HG03439 (cell line): ENCODE results near the gene CLDN22.
"Not testable (repeated sequence)": the region's sequence is repeated elsewhere in the genome, so short reads cannot be mapped to it uniquely, and the experiment has no call there.

Experiments used
- ATAC-seq: cut with Tn5 transposase; IDR thresholded peaks from one replicate; pipeline ENCODE4 v1.9.1; 2021; ENCODE audit warnings: mild to moderate bottlenecking, moderate library complexity; ENCODE audit not compliant: unreplicated experiment

Gene CLDN22

GRCh38 chr4:183347566-183347965 is 27.5 kb upstream of the CLDN22 start:
- no peak for ATAC-seq

- ATAC-seq, result no peak
Measured at GRCh38 chr4:183347146-183347545, 27.1 kb upstream of the CLDN22 start.

GRCh38 chr4:183345261-183345660 is 25.2 kb upstream of the CLDN22 start:
- ATAC-seq, result no peak

DNA sequence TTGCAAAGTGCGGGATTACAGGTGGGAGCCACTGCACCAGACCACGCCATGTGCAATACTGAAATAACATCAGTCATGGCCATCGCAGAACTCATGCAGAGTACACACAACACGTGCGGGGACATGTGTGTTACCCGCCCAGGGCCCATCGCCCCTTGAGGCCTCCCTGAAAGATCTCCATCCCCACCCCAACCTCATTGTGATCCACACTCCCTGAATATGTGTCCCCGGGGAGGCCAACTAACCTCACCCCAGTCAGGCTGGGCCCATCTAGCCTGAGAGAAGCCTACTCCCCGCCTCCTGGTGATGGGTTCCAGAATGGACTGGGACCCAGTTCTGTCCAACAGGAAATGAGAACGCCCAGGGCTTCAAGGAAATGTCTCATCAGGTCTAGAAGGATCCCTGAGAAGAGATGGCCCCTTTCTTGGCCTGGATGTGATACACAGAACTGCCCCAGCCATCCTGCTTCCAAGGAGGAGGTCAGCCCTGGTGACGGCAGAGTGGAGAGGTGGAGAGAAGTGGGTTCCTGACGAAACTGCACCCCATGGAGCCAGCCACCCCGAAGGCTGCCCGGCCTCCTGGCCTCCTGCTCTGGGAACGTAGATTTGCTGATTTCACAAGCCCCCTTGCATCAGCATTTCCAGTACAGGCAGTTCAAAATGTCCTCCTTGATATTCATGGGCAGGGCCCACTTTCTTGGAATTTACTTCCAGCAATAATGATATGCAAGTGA is 24.6 kb upstream of the CLDN22 start:
- no peak for ATAC-seq

- ATAC-seq, result no peak
Measured at GRCh38 chr4:183343730-183344129, 23.7 kb upstream of the CLDN22 start.

DNA sequence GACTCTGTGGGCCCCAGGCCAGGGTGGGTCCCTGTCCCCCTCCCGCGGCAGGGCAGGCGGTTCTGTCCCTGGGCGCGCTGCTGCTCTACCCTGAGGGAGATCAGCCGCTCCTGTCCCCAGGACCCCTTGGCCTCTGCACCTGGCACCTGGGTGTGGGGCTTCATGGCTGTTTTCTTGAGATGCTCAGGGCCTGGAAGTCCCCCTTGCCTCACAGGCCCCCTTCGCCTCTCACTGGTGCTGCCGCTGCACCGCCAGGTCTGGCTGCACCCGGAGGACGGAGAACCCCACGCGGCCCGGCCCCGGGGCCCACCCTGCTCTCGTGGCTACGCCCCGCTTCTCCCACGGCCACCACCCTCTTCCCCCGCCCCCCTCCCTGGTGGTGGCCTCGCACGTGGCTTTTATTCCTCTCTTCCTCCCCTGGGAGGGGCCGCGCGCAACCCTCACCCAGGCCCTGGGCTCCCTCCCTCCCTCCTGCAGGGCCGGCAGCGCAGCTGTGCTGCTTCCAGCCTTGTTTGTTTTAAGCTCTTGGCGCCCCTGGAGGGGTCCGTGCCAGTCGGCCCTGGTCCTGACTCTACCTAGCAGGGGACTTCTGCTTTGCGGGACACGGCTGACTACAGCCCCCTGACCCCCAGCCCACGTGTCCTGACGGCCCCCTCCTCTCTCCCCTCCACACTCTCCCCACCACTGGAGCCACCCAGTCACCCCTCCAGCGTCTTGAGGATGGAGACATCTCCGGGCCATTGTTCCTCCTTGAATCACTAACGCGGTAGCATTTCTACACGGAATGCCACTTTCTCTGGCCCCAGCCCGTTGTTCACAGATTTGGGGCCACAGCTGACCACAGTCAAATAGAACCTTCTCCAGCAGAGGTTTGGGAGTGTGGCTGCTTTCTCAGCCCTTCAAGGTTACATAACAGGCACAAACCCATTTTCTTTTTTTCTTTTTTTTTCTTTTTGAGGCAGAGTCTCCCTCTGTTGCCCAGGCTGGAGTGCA is 22.8 kb upstream of the CLDN22 start:
- ATAC-seq, result no peak

DNA sequence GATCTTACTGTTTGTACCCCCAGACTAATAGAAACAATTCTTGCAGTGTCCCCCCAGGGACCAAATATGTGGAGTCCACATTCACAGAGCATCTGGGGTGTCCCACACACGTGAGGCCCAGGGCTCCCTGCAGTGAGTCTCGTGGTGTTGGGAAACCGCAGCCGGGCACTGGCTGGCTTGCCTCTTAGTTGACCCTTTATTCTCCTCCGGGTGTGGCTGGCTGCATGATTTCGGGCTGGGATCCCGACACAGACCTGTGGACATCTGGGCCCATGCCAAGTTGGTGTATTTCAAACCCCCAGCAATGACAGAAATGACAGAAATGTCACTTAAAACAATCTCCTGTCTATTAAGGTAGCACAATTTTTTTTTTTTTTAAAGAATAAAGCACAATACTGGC is 17.8 kb upstream of the CLDN22 start:
- ATAC-seq, result no peak

DNA sequence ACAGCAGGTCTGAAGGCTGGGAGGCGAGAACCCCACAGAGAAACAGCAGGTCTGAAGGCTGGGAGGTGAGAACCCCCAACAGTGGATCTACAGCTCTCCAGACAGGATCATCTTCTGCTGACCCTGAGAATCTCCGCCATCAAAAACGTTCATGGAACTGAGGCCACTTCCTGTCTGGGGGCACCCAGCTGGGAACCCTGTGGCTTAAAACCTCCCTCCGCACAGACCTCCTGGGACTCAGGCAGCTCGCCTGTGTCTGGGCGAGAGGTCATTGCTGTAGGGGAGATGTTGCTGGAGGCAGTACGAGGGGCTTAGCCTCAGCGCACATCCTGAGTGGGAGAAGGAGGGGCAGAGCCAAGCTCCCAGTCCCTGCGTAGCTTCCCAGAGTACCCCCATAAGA is 17.3 kb upstream of the CLDN22 start:
- ATAC-seq, result no peak

DNA sequence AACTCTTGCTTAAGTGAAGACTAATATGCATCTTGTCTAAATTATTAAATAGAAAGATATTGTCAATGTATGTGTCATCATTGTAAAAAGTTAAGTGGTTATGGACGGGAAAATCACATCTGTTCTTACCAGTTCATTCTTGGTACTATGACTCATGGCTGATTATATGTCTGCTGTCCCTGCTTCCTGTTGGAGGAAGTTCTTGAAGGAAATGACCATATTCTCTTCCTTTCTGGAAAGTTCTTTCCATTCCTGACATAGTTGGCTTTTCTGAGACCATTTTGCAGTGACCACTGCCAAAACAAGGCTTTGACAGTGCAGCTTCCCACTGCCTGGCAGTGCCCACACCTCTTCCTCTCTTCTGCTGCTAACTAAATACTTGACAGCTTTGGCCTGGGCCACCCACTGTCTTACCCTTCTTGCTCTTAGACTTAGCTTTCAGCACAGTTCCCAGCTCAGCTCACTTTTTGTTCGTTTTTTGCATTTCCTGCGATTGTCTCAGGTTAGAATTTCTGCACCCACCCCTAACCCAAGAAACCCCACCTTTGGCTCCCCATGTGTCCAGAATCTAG is 15.4 kb upstream of the CLDN22 start:
- no peak for ATAC-seq

DNA sequence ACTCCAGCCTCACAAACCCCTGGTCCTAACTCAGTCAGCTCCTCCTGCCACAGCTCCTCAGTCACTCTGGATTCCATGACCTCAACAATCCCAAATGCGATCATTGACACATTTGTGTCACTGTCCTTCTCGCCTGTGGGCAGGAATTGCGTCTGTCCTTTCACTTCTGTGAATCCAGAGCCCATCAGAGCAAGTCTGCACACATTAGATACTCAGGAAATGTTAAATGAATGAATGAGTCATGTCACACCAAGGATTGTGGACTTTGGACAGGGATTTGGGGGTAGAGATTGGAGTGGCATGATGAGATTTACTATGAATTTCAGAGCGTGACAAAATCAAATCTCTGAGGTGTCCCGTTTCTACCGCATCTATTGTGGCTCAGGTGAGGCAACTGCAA is 13.9 kb upstream of the CLDN22 start:
- ATAC-seq, result no peak

- no peak for ATAC-seq
Measured at GRCh38 chr4:183333202-183333601, 13.1 kb upstream of the CLDN22 start.

GRCh38 chr4:183332447-183332846 is 12.4 kb upstream of the CLDN22 start:
- no peak for ATAC-seq

DNA sequence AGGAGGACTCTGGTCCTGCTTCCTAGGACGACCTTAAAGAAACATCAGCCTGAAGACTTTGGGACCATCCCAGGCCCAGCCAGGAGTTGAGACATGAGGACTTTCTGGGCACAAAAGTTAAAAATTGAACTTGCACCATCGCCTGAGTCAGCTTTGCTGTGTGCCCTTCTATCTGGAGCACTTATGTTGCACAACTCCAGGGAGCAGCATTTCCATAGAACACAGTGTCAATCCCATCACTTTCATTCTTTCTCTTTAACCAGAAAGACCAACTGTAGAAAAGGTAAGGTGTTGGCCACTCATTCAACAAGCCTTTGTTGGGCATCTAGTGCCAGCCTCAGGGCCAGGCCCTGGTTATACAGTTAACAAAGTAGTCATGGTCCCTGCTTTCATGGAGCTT is 10.8 kb upstream of the CLDN22 start:
- no peak for ATAC-seq

DNA sequence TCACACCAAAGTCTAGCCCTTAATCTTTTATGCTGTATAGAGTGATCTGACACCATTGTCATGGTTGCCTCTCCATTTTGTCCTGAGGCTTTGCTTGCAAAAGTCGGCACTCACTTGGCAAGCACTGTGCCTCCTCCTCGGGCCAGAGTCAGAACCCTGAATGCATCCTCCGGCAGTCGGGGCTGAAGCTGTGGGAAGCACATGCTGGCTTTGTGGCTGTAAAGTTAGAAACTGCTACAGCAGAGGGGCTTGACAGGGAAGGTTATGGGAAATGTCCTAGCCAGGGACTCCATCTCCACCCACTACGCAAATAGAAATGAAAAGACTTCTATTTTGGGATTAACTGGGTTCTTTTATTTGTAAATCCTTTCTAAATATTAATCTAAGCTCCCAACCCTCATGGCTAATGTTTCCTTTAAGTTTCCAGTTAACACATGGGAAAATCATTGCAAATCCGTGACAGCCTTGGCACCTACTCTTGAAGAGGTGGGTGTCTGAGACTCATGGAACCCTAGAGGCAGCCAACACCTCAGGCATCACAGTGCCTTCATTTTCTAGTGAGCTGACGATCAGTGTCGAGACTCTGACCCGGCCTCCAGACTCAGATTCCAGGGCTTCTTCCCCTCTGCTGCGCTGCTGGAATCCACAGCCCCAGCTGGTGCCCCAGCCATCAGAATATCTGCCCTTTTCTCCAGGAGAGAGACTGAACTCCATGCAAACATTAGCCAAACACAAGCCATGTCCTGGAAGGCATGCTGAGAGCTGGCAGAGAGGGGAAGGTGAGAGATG is 10.1 kb upstream of the CLDN22 start:
- no peak for ATAC-seq

GRCh38 chr4:183329244-183329643 is 9.2 kb upstream of the CLDN22 start:
- ATAC-seq, result no peak

DNA sequence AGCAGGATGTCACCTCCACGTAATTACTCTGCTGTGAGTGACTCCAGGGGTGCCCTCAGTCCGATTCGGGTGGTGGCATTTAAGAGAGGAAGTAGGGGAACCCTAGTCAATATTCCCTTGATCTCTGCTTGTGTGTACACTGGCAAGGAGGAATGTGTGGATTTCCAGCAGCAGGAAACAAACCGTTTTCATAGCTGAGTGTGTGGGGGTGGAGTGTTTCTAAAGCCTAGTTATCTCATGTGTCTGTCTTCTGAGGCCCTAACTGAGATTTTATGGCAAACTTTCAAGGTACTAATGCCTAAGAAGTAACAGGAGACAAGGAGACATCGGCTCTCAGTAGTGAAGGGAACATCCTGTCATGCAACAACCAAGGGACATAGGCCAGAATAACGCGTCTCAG is 8.8 kb upstream of the CLDN22 start:
- no peak for ATAC-seq

DNA sequence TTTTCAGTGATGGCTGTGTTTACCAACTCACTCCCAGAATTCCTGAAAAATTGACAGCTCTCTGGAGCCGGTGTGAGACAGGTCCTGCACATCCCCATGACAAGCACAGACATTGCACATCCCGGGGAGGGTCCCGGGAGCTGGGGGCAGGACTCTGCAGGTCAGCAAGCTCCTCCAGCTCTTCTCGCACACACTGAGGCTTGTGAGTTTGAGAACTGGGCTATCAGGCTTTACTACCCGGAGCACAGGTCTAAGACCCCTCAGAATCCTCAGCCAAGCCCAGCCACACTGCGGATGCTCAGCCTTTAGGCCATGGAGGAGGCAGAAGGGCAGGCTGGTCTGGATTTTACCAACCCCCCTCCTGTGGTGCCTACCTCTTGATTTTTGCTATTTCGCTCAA is 7.8 kb upstream of the CLDN22 start:
- ATAC-seq, result no peak

GRCh38 chr4:183326853-183327252 is 6.8 kb upstream of the CLDN22 start:
- ATAC-seq, result no peak

DNA sequence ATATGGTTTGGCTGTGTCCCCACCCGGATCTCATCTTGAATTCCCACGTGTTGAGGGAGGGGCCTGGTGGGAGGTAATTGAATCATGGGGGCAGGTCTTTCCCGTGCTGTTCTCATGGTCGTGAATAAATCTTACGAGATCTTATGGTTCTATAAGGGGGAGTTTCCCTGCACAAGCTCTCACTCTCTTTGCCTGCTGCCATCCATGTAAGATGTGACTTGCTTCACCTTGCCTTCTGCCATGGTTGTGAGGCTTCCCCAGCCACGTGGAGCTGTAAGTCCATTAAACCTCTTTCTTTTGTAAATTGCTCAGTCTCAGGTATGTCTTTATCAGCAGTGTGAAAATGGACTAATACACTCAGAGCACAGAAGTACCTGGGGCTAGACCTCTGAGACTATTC is 6.3 kb upstream of the CLDN22 start:
- ATAC-seq, result not testable (repeated sequence)

DNA sequence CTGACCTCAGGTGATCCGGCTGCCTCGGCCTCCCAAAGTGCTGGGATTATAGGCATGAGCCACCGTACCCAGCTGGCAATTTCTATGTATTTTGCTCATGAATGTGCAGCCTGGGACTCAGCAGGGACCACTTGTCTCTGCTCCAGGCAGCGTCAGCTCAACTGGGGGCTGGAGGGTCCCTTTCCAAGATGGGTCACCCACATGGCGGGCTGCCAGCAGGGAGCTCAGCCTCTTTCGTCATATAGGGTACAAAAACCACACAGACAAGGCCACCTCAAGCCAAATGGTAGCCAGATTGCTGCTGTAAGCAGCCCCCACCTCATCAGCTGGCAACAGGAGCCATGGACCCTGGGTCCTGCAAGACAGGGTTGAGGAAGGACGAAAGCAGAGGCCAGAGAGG is 4.5 kb upstream of the CLDN22 start:
- ATAC-seq, result no peak

- ATAC-seq, result not testable (repeated sequence)
Measured at GRCh38 chr4:183324056-183324455, 4.0 kb upstream of the CLDN22 start.
